ENCODE results near the gene CRACR2B. TPM values are rescaled to one million over a fixed set of nuclear protein-coding genes. Genes with fewer than 3 reads are reported as not detected.
A peak's percentile ranks its signal among the peaks of the same experiment; 100 is the strongest.

CRACR2B gene
- total and polyA plus RNA-seq, 2 of the 13 experiments (the other 11 are each of a cell fraction or from before 2014, with no cell fraction given): 14.9 to 21.0 TPM

GRCh38 chr11:865462-866430, 38.0 kb downstream of the CRACR2B start:
- no peak overlapping the region for H3K27ac ChIP-seq (ENCODE audit: extremely low read length, insufficient read depth, low read length)
- ChIA-PET POLR2A (interaction anchor here (1.0 kb wide), 1 partner anchor 624 kb away, joined by 3 read pairs; no protein-coding TSS in a partner anchor), CTCF (ENCODE audit: low intra/inter-chr PET ratio, low total read pairs) (no interaction called here)
- H4K20me1 ChIP-seq (ENCODE audit: insufficient read depth, low read length): no peaks in the 10 kb centered on the region
- 0 out of 2 replicates have a peak, but pooled peaks cover 8% of the 10 kb centered on the region for H3K4me1 ChIP-seq (ENCODE audit: insufficient read depth, low read length)
- no TSS peak for BruUV-seq (replicated peaks)
- H3K36me3 ChIP-seq (replicated peaks in 1 of 2; ENCODE audit: control insufficient read depth in 1 of 2, insufficient read depth in 2 of 2, low read length in 2 of 2): peaks cover 3 to 6% of the 10 kb centered on the region in 2 experiments; a peak in 2 of 5 replicates
- no peaks in the 10 kb centered on the region for H3K9me3 ChIP-seq (ENCODE audit: low read length)
- TF ChIP-seq POLR2A (IDR thresholded peaks at IDR 0.05; ENCODE audit: insufficient read depth in 1 of 2, low read depth in 2 of 2, low read length in 2 of 2) (0 out of 4 replicates have a peak, but pooled peaks of 1 of the 2 experiments have one; percentile 36), AGO2 (optimal IDR thresholded peaks at IDR 0.05; ENCODE audit: low read depth, low read length) (peak; percentile 88), AKAP8 (CRISPR knock-in tag; IDR thresholded peaks at IDR 0.05) (peak; percentile 78; the same call in 1 of the 2 replicates), TEAD2 (CRISPR knock-in tag; IDR thresholded peaks at IDR 0.05) (no peak), ZBTB38 (CRISPR knock-in tag; IDR thresholded peaks at IDR 0.05) (peak; percentile 17; the same call in 1 of the 2 replicates), STAT6 (CRISPR knock-in tag; IDR thresholded peaks at IDR 0.05; ENCODE audit: borderline replicate concordance) (no peak), AGO1 (IDR thresholded peaks at IDR 0.05; ENCODE audit: low read depth, low read length, poor library complexity, severe bottlenecking) (peak; percentile 49), PATZ1 (CRISPR knock-in tag; IDR thresholded peaks at IDR 0.05) (peak; percentile 48; the same call in 1 of the 2 replicates)
- in situ Hi-C loops (cut with HindIII; ENCODE audit: extremely low pct_ligation_motif_present, low pct_unique_long_range_greater_than_20kb): no loop called here
- WGBS (ENCODE audit: low lambda C conversion rate): 89% methylated on average over 24 of the region's 41 CpGs
- intact Hi-C loops (cut with micrococcal nuclease; ENCODE audit: unreplicated experiment): no loop called here
- no peak for DNase-seq (ENCODE audit: low spot score)
- ATAC-seq: no peak
- H3K4me3 ChIP-seq (replicated peaks in 1 of 3; ENCODE audit: insufficient read depth in 1 of 3, low read depth in 2 of 3, low read length in 3 of 3): no peak overlapping the region
- H2AFZ ChIP-seq (ENCODE audit: low read length): no peak overlapping the region
- no peaks in the 10 kb centered on the region for H3K79me2 ChIP-seq (ENCODE audit: insufficient read depth, low read length)
- H3K9ac ChIP-seq (ENCODE audit: insufficient read depth, low read depth, low read length): no peak overlapping the region
- no peaks in the 10 kb centered on the region for H3K27me3 ChIP-seq (ENCODE audit: control insufficient read depth in 1 of 2, insufficient read depth in 2 of 2, low read length in 2 of 2)
- FAIRE-seq: no peak
- no peak overlapping the region for H3K4me2 ChIP-seq (ENCODE audit: low read depth, low read length)

Data from HepG2 (cell line).